A673 (cell line): ENCODE results near the gene ZDHHC16. TPM values are rescaled to one million over a fixed set of nuclear protein-coding genes. Genes with fewer than 3 reads are reported as not detected.

Experiments
- BruUV-seq: library from RNA; stranded (reverse); fragments of 400-500 nt; replicated peaks from 2 replicates; lab custom pipeline; 2021; lab: Mats Ljungman, UMichigan
- CTCF ChIA-PET: fragments of 300-600 bp; sonication (Branson Sonifier 250); formaldehyde crosslinking; loops from one replicate; lab custom pipeline; 2022; ENCODE audit warnings: antibody characterized with exemption; lab: Charles Lee
- POLR2A ChIA-PET: fragments of 300-600 bp; sonication (Branson Sonifier 250); formaldehyde crosslinking; loops from one replicate; lab custom pipeline; 2022; ENCODE audit warnings: antibody characterized with exemption; ENCODE audit not compliant: low non-redundant PET; lab: Charles Lee
- DNase-seq: peaks from one replicate; pipeline ENCODE4 v3.0.0-alpha.2; 2015; ENCODE audit warnings: low spot score
- H3K27ac ChIP-seq: fragments of 200-600 bp; sonication (generic); 2 replicates; pipeline ENCODE4 v1.5.1; 2016; ENCODE audit warnings: mixed run types, low read depth, mild to moderate bottlenecking, mixed read lengths, antibody characterized with exemption, low read length; ENCODE audit not compliant: poor library complexity, severe bottlenecking
- H3K27me3 ChIP-seq: fragments of 200-600 bp; sonication (generic); replicated peaks from 2 replicates; pipeline ENCODE4 v1.6.1; 2017; ENCODE audit warnings: mixed run types, low read depth, mild to moderate bottlenecking, mixed read lengths, antibody characterized with exemption, low read length; ENCODE audit not compliant: insufficient read depth, poor library complexity
- H3K36me3 ChIP-seq: fragments of 200-600 bp; sonication (generic); 2 replicates; pipeline ENCODE4 v1.6.1; 2016; ENCODE audit warnings: mixed run types, mild to moderate bottlenecking, mixed read lengths, antibody characterized with exemption, low read length; ENCODE audit not compliant: insufficient read depth, poor library complexity, severe bottlenecking
- H3K4me1 ChIP-seq: fragments of 200-600 bp; sonication (generic); 2 replicates; pipeline ENCODE4 v1.6.1; 2017; ENCODE audit warnings: mixed run types, mild to moderate bottlenecking, mixed read lengths, antibody characterized with exemption, low read length; ENCODE audit not compliant: insufficient read depth, poor library complexity, severe bottlenecking
- H3K4me3 ChIP-seq: fragments of 200-600 bp; sonication (generic); 2 replicates; pipeline ENCODE4 v1.5.1; 2016; ENCODE audit warnings: low read depth, mixed run types, mild to moderate bottlenecking, mixed read lengths, low read length; ENCODE audit not compliant: poor library complexity, severe bottlenecking
- H3K9me3 ChIP-seq: fragments of 200-600 bp; sonication (generic); 2 replicates; pipeline ENCODE4 v1.6.1; 2016; ENCODE audit warnings: mixed run types, low read depth, mild to moderate bottlenecking, mixed read lengths, antibody characterized with exemption, low read length; ENCODE audit not compliant: poor library complexity, severe bottlenecking
- CTCF ChIP-seq: fragments of 300-800, 200-600 bp; sonication (generic); conservative IDR thresholded peaks from 2 replicates; pipeline ENCODE4 v1.5.1; 2017; ENCODE audit warnings: low read depth, mild to moderate bottlenecking, antibody characterized with exemption, low read length, moderate library complexity, mixed read lengths
- EZH2 ChIP-seq: fragments of 200-600 bp; sonication (generic); IDR thresholded peaks from 2 replicates; pipeline ENCODE4 v1.6.1; 2017; ENCODE audit warnings: borderline replicate concordance, low read depth, mild to moderate bottlenecking, mixed read lengths, antibody characterized with exemption, low read length; ENCODE audit not compliant: poor library complexity, severe bottlenecking
- intact Hi-C: fragments of 100-400 bp; cut with micrococcal nuclease; formaldehyde crosslinking; loops from one replicate; pipeline ENCODE4 v1.10.0; 2022; ENCODE audit not compliant: unreplicated experiment
- total RNA-seq: library from RNA; stranded (reverse); gene quantifications from 2 replicates; pipeline ENCODE4 v1.2.3, GENCODE V29; 2021

Gene ZDHHC16
- total RNA-seq, 1 experiment from 2014 or later, result 49.2 TPM

GRCh38 chr10:97454330-97455036 lies 8.5 kb downstream of the ZDHHC16 start:
- H3K36me3 ChIP-seq, result peaks cover 70% of the 10 kb centered on the region
- no TSS peak for BruUV-seq

GRCh38 chr10:97456034-97456685 lies 10.2 kb downstream of the ZDHHC16 start:
- Histone ChIP-seq H3K9me3 (no peaks in the 10 kb centered on the region), H3K27ac (no peak overlapping the region), H3K4me3 (no peak overlapping the region), H3K36me3 (peaks cover 86% of the 10 kb centered on the region), H3K27me3 (no peaks in the 10 kb centered on the region), H3K4me1 (no peaks in the 10 kb centered on the region)
- BruUV-seq, result no TSS peak
- ChIA-PET POLR2A (no interaction called here), CTCF (no interaction called here)
- no peak for TF ChIP-seq EZH2
- no peak for TF ChIP-seq CTCF
- DNase-seq, result no peak
- intact Hi-C loops, result no loop called here

More at GRCh38 chr10:97454330-97455036, 8.5 kb downstream of the ZDHHC16 start:
- TF ChIP-seq CTCF (no peak), EZH2 (no peak)
- H3K27me3 ChIP-seq, result no peaks in the 10 kb centered on the region
- DNase-seq, result peak; percentile 30
- H3K4me1 ChIP-seq, result no peaks in the 10 kb centered on the region
- H3K4me3 ChIP-seq, result no peak overlapping the region
- CTCF ChIA-PET, result no interaction called here
- H3K27ac ChIP-seq, result no peak overlapping the region
- POLR2A ChIA-PET, result no interaction called here
- H3K9me3 ChIP-seq, result no peaks in the 10 kb centered on the region
- intact Hi-C loops, result no loop called here

GRCh38 chr10:97456686-97457065 lies 10.7 kb downstream of the ZDHHC16 start:
- Histone ChIP-seq H3K36me3 (peaks cover 91% of the 10 kb centered on the region), H3K4me1 (no peaks in the 10 kb centered on the region), H3K27ac (no peak overlapping the region), H3K9me3 (no peaks in the 10 kb centered on the region), H3K4me3 (no peak overlapping the region), H3K27me3 (no peaks in the 10 kb centered on the region)
- no peak for DNase-seq
- intact Hi-C loops, result no loop called here
- no TSS peak for BruUV-seq
- ChIA-PET POLR2A (no interaction called here), CTCF (no interaction called here)
- TF ChIP-seq CTCF (no peak), EZH2 (no peak)
